HepG2 (cell line): ENCODE results near the gene GRIK3. TPM values are rescaled to one million over a fixed set of nuclear protein-coding genes. Genes with fewer than 3 reads are reported as not detected.

ENCODE experiments used
- ATAC-seq: fragments of 200-7000 bp; cut with Tn5 transposase; 3 replicates; pipeline ENCODE4 v1.9.1; 2020; ENCODE audit warnings: mild to moderate bottlenecking, moderate library complexity
- BruUV-seq: library from RNA; stranded (reverse); fragments of 400-500 nt; replicated peaks from 2 replicates; lab custom pipeline; 2021; lab: Mats Ljungman, UMichigan
- CTCF ChIA-PET: fragments of 300-600 bp; formaldehyde crosslinking; extraction: SDS; loops from one replicate; lab custom pipeline; 2021; ENCODE audit warnings: low total read pairs, inconsistent platforms, low intra/inter-chr PET ratio; lab: Yijun Ruan, JAX
- POLR2A ChIA-PET: fragments of 350-600 bp; sonication (Branson Sonifier 250); formaldehyde crosslinking; loops from one replicate; lab custom pipeline; 2020; ENCODE audit warnings: antibody characterized with exemption, inconsistent platforms; lab: Yijun Ruan, JAX
- DNase-seq: peaks from one replicate; pipeline ENCODE4 v3.0.0-alpha.2; 2015; ENCODE audit warnings: low spot score
- FAIRE-seq: peaks from 3 replicates; lab custom pipeline; 2011; peaks lifted over from hg19 to GRCh38; lab: Jason Lieb, UNC
- H2AFZ ChIP-seq: one replicate; pipeline ENCODE4 v1.6.1; 2011; ENCODE audit warnings: low read length, inconsistent platforms
- H3K27ac ChIP-seq: fragments of 300-600 bp; 3 replicates; pipeline ENCODE4 v1.8.0; 2011; ENCODE audit warnings: mixed run types, mild to moderate bottlenecking, mixed read lengths, low read length, inconsistent platforms; ENCODE audit not compliant: insufficient read depth; ENCODE audit errors: extremely low read length
- H3K27me3 ChIP-seq, 2 experiments: fragments of 200-600 bp in 1 of 2; 2 replicates in 1 of 2; 3 replicates in 1 of 2; pipeline versions ENCODE4 v1.6.0 to v1.8.0; 2011; ENCODE audit warnings: low read length in 2 of 2, mild to moderate bottlenecking in 2 of 2, moderate library complexity in 2 of 2, inconsistent platforms in 1 of 2; ENCODE audit not compliant: insufficient read depth in 2 of 2, control insufficient read depth in 1 of 2
- H3K36me3 ChIP-seq, 2 experiments: fragments of 200-600 bp in 1 of 2; replicated peaks in 1 of 2; 2 replicates in 1 of 2; 3 replicates in 1 of 2; pipeline versions ENCODE4 v1.5.1 to v1.8.0; 2011; ENCODE audit warnings: low read length in 2 of 2, inconsistent platforms in 1 of 2; ENCODE audit not compliant: insufficient read depth in 2 of 2, control insufficient read depth in 1 of 2
- H3K4me1 ChIP-seq: 2 replicates; pipeline ENCODE4 v1.5.1; 2012; ENCODE audit warnings: low read length, inconsistent platforms; ENCODE audit not compliant: insufficient read depth
- H3K4me2 ChIP-seq: 2 replicates; pipeline ENCODE4 v1.6.0; 2011; ENCODE audit warnings: low read depth, low read length, inconsistent platforms
- H3K4me3 ChIP-seq, 3 experiments: fragments of 200-600 bp in 1 of 3; sonication (generic), shearing (Covaris generic) in 1 of 3; replicated peaks in 1 of 3; 2 replicates each; pipeline ENCODE4 v1.5.1; 2011 to 2016; ENCODE audit warnings: low read length in 3 of 3, inconsistent platforms in 2 of 3, low read depth in 2 of 3, mild to moderate bottlenecking in 2 of 3, control low read depth in 1 of 3, mixed read lengths in 1 of 3; ENCODE audit not compliant: insufficient read depth in 1 of 3
- H3K79me2 ChIP-seq: one replicate; pipeline ENCODE4 v1.6.1; 2011; ENCODE audit warnings: low read length, inconsistent platforms; ENCODE audit not compliant: insufficient read depth
- H3K9ac ChIP-seq: 2 replicates; pipeline ENCODE4 v1.6.0; 2011; ENCODE audit warnings: mild to moderate bottlenecking, low read depth, low read length, inconsistent platforms; ENCODE audit not compliant: insufficient read depth
- H3K9me3 ChIP-seq: 2 replicates; pipeline ENCODE4 v1.5.1; 2012; ENCODE audit warnings: mild to moderate bottlenecking, low read length
- H4K20me1 ChIP-seq: 2 replicates; pipeline ENCODE4 v1.6.0; 2011; ENCODE audit warnings: inconsistent platforms, mild to moderate bottlenecking, low read length, moderate library complexity; ENCODE audit not compliant: insufficient read depth
- ARHGAP35 ChIP-seq: sonication (generic); formaldehyde crosslinking; IDR thresholded peaks from 2 replicates; pipeline ENCODE4 v1.9.0; 2022; ENCODE audit warnings: mild to moderate bottlenecking, inconsistent platforms, moderate library complexity, missing genetic modification reagents, borderline replicate concordance
- CENPT ChIP-seq: sonication (generic); formaldehyde crosslinking; IDR thresholded peaks from 2 replicates; pipeline ENCODE4 v1.8.0; 2022; ENCODE audit warnings: low read depth, mild to moderate bottlenecking, moderate library complexity, missing genetic modification reagents
- CREB3 ChIP-seq: sonication (generic); formaldehyde crosslinking; IDR thresholded peaks from 2 replicates; pipeline ENCODE4 v1.5.0; 2020; ENCODE audit warnings: missing genetic modification reagents
- CREM ChIP-seq, 2 experiments: sonication (generic) in 1 of 2; formaldehyde crosslinking in 1 of 2; IDR thresholded peaks; 2 replicates each; pipeline versions ENCODE4 v1.4.0 to v1.6.1; 2016 to 2020; ENCODE audit warnings: antibody characterized with exemption in 1 of 2, mild to moderate bottlenecking in 1 of 2, missing genetic modification reagents in 1 of 2
- DBP ChIP-seq: sonication (generic); formaldehyde crosslinking; IDR thresholded peaks from 2 replicates; pipeline ENCODE4 v1.4.0; 2020; ENCODE audit warnings: missing genetic modification reagents; ENCODE audit errors: not compliant biosample characterization
- EED ChIP-seq: sonication (generic); formaldehyde crosslinking; IDR thresholded peaks from 2 replicates; pipeline ENCODE4 v1.5.0; 2020; ENCODE audit warnings: mild to moderate bottlenecking, missing genetic modification reagents
- GABPB1 ChIP-seq: IDR thresholded peaks from 2 replicates; pipeline ENCODE4 v1.6.1; 2016; ENCODE audit warnings: mild to moderate bottlenecking, missing genetic modification reagents, moderate library complexity, missing compliant biosample characterization
- MED8 ChIP-seq: sonication (generic); formaldehyde crosslinking; IDR thresholded peaks from 2 replicates; pipeline ENCODE4 v1.8.1; 2023; ENCODE audit warnings: mild to moderate bottlenecking, missing genetic modification reagents; ENCODE audit not compliant: insufficient replicate concordance
- NCOA1 ChIP-seq: sonication (generic); formaldehyde crosslinking; IDR thresholded peaks from 2 replicates; pipeline ENCODE4 v1.9.0; 2021; ENCODE audit warnings: missing genetic modification reagents
- RBM22 ChIP-seq: fragments of 200-400 bp; formaldehyde crosslinking; optimal IDR thresholded peaks from 2 replicates; pipeline ENCODE3; 2017; ENCODE audit warnings: mild to moderate bottlenecking, low read length, moderate library complexity
- RORA ChIP-seq: sonication (generic); formaldehyde crosslinking; IDR thresholded peaks from 2 replicates; pipeline ENCODE4 v1.5.0; 2020; ENCODE audit warnings: mild to moderate bottlenecking, missing genetic modification reagents, moderate library complexity
- ZNF335 ChIP-seq: sonication (generic); formaldehyde crosslinking; IDR thresholded peaks from 2 replicates; pipeline ENCODE4 v1.4.0; 2020; ENCODE audit warnings: missing genetic modification reagents
- ZNF614 ChIP-seq: IDR thresholded peaks from 2 replicates; pipeline ENCODE4 v1.6.1; 2018; ENCODE audit warnings: missing biosample characterization, missing genetic modification reagents, inconsistent platforms, borderline replicate concordance
- ZNF644 ChIP-seq: IDR thresholded peaks from 2 replicates; pipeline ENCODE4 v1.6.1; 2016; ENCODE audit warnings: low read depth
- WGBS: methylation state at CpG from one replicate; pipeline ENCODE4 v1.1.6; 2017; ENCODE audit warnings: low lambda C conversion rate; 5-methylcytosine and 5-hydroxymethylcytosine counted together
- in situ Hi-C: cut with HindIII; loops from 2 replicates; pipeline ENCODE4 v1.10.0; 2017; ENCODE audit warnings: low pct_unique_long_range_greater_than_20kb; ENCODE audit not compliant: extremely low pct_ligation_motif_present
- intact Hi-C: fragments of 100-400 bp; cut with micrococcal nuclease; formaldehyde crosslinking; loops from one replicate; pipeline ENCODE4 v1.10.0; 2022; ENCODE audit not compliant: unreplicated experiment
- polyA plus RNA-seq, 8 experiments: library from polyadenylated mRNA; depleted of rRNA in 3 of 8; stranded (reverse) in 7 of 8; unstranded in 1 of 8; fragments of >200 nt; fragmentation: Illumina TruSeq in 4 of 8; extraction: Trizol in 4 of 8; gene quantifications; 2 replicates each; pipeline versions ENCODE4 v1.2.1 to v1.2.3, GENCODE V29; 2011 to 2016; ENCODE audit warnings: low read depth in 4 of 8, missing spikeins in 1 of 8, mixed read lengths in 1 of 8; ENCODE audit not compliant: insufficient read depth in 1 of 8
- total RNA-seq, 5 experiments: library from RNA; depleted of rRNA; stranded (reverse); fragments of >200 nt; fragmentation: Illumina TruSeq; extraction: Trizol; gene quantifications; 2 replicates each; pipeline ENCODE4 v1.2.3, GENCODE V29; 2016; ENCODE audit warnings: low read depth in 1 of 5

GRIK3 gene
- total and polyA plus RNA-seq, 2 of the 13 experiments (the other 11 are each of a cell fraction or from before 2014, with no cell fraction given): not detected

GRCh38 chr1:36859926-36860325 is 174.4 kb downstream of the GRIK3 start:
- DNase-seq (no peak), ATAC-seq (no peak), FAIRE-seq (no peak)
- peaks cover 6 to 33% of the 10 kb centered on the region in 2 experiments for H3K27me3 ChIP-seq
- H4K20me1 ChIP-seq: no peaks in the 10 kb centered on the region
- H3K27ac ChIP-seq: no peak overlapping the region
- no peak overlapping the region for H3K9ac ChIP-seq
- H3K79me2 ChIP-seq: no peaks in the 10 kb centered on the region
- BruUV-seq: no TSS peak
- in situ Hi-C loops (no loop called here), intact Hi-C loops (no loop called here)
- peaks cover 9% of the 10 kb centered on the region; the same call in 1 of the 2 replicates for H3K4me1 ChIP-seq
- 15% methylated on average over 4 of the region's 10 CpGs for WGBS
- H2AFZ ChIP-seq: no peak overlapping the region
- H3K36me3 ChIP-seq: no peaks in the 10 kb centered on the region
- TF ChIP-seq CENPT (CRISPR knock-in tag) (no peak), DBP (no peak), EED (no peak), ZNF614 (CRISPR knock-in tag) (no peak), MED8 (no peak), NCOA1 (CRISPR knock-in tag) (no peak), ARHGAP35 (CRISPR knock-in tag) (no peak), ZNF335 (no peak), GABPB1 (CRISPR knock-in tag) (no peak), CREM (IDR thresholded peaks at IDR 0.05) (no peak), CREM (CRISPR knock-in tag; IDR thresholded peaks at IDR 0.05) (no peak), CREB3 (no peak), RORA (CRISPR knock-in tag) (no peak), RBM22 (no peak), ZNF644 (no peak)
- POLR2A ChIA-PET: no interaction called here
- no peak overlapping the region for H3K4me2 ChIP-seq
- H3K9me3 ChIP-seq: no peaks in the 10 kb centered on the region
- no peak overlapping the region for H3K4me3 ChIP-seq
- CTCF ChIA-PET: no interaction called here
